ENCODE measurements around the gene ARSD. TPM values are rescaled to one million over a fixed set of nuclear protein-coding genes. Genes with fewer than 3 reads are reported as not detected.

Gene ARSD
- total and polyA plus RNA-seq, 2 of the 8 experiments (the other 6 are each of a cell fraction or from before 2014, with no cell fraction given), result 1.8 to 3.2 TPM

DNA sequence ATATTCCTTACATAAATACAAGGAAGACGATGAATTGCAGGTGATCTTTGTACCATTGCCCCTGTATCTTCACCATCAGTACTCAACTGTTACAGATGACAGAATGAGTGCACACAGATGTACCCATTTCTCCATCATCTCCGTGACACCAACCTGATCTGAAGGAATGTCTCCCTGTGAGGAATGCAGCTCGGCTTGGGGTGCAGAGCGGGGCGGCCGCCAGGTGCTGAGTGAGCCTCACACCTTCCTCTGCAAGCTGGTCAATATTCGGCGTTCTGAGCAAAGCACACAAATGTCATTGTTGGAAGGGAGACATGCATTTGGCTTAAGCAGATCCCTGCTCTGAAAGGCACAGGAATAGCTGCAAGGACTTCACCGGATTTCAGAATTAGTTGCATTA, 7.4 kb downstream of the ARSD start:
- no peaks in the 10 kb centered on the region for H3K36me3 ChIP-seq (ENCODE audit: control insufficient read depth in 2 of 4, insufficient read depth in 4 of 4, low read length in 3 of 4)
- H4K8ac ChIP-seq (ENCODE audit: extremely low read depth, insufficient read depth, low read length), result no peak overlapping the region
- H2BK5ac ChIP-seq (ENCODE audit: low read depth, low read length), result no peak overlapping the region
- no peak overlapping the region for H2BK20ac ChIP-seq (ENCODE audit: low read length)
- FAIRE-seq (no peak), DNase-seq (ENCODE audit: low read depth in 1 of 2, low spot score in 2 of 2) (no peak)
- no peaks in the 10 kb centered on the region for H3K79me1 ChIP-seq (ENCODE audit: low read depth, low read length)
- H2BK15ac ChIP-seq (ENCODE audit: low read length), result no peak overlapping the region
- no peaks in the 10 kb centered on the region for H3K4me1 ChIP-seq (replicated peaks in 1 of 4; ENCODE audit: control insufficient read depth in 3 of 4, insufficient read depth in 4 of 4, low read length in 3 of 4)
- H3K27ac ChIP-seq (ENCODE audit: low read depth, low read length), result no peak overlapping the region
- ChIA-PET POLR2A (ENCODE audit: partially characterized antibody) (no interaction called here), CTCF (ENCODE audit: partially characterized antibody) (interaction anchor here (0.6 kb wide), 1 partner anchor 348 kb away, joined by 4 read pairs; no protein-coding TSS in a partner anchor)
- H3K56ac ChIP-seq (replicated peaks; ENCODE audit: insufficient read length, low read depth, low read length), result no peak overlapping the region
- no peak overlapping the region for H3K23ac ChIP-seq (ENCODE audit: insufficient read length)
- H4K20me1 ChIP-seq (replicated peaks in 1 of 2; ENCODE audit: control insufficient read depth in 1 of 2, insufficient read depth in 2 of 2, low read length in 2 of 2), result no peaks in the 10 kb centered on the region
- no peaks in the 10 kb centered on the region for H3K79me2 ChIP-seq (ENCODE audit: control insufficient read depth in 1 of 2, insufficient read depth in 2 of 2, low read length in 2 of 2)
- H3K9ac ChIP-seq (replicated peaks in 1 of 4; ENCODE audit: extremely low read depth in 1 of 4, low read depth in 3 of 4, low read length in 3 of 4), result no peak overlapping the region
- no peak overlapping the region for H4K5ac ChIP-seq (ENCODE audit: insufficient read length, low read depth, low read length)
- no peaks in the 10 kb centered on the region for H3K27me3 ChIP-seq (replicated peaks in 1 of 4; ENCODE audit: control insufficient read depth in 3 of 4, extremely low read depth in 1 of 4, insufficient read depth in 3 of 4, low read length in 3 of 4)
- WGBS, 2 experiments (ENCODE audit: extremely low coverage in 1 of 2, insufficient coverage in 1 of 2, insufficient read length in 1 of 2, insufficient replicate concordance in 2 of 2, low coverage in 1 of 2, low lambda C conversion rate in 2 of 2, missing lambda C conversion rate in 1 of 2), result 97% methylated on average over 7 of the region's 9 CpGs; no CpG with 5 or more reads in 1 of the 2 experiments
- H3K4me2 ChIP-seq (ENCODE audit: insufficient read depth in 1 of 2, low read depth in 2 of 2, low read length in 2 of 2), result no peak overlapping the region
- H2BK120ac ChIP-seq (replicated peaks; ENCODE audit: low read depth, low read length), result no peak overlapping the region
- no peak overlapping the region for H2AK5ac ChIP-seq (ENCODE audit: low read depth, low read length)
- H3K23me2 ChIP-seq (ENCODE audit: low read depth, low read length), result no peaks in the 10 kb centered on the region
- no peak overlapping the region for H3K18ac ChIP-seq (ENCODE audit: extremely low read depth, low read length)
- H2BK12ac ChIP-seq (ENCODE audit: low read depth, low read length), result no peak overlapping the region
- no peak overlapping the region for H2AFZ ChIP-seq (ENCODE audit: low read length)
- H3K4me3 ChIP-seq (ENCODE audit: extremely low read depth in 1 of 4, insufficient read depth in 2 of 4, low read depth in 3 of 4, low read length in 4 of 4), result no peak overlapping the region
- no peak overlapping the region for H3K4ac ChIP-seq (replicated peaks; ENCODE audit: insufficient read length, low read depth, low read length)
- no peak overlapping the region for H3K14ac ChIP-seq (ENCODE audit: insufficient read length)
- no peak overlapping the region for H4K91ac ChIP-seq (replicated peaks; ENCODE audit: insufficient read length, low read length)
- no peaks in the 10 kb centered on the region for H3K9me3 ChIP-seq (ENCODE audit: insufficient read depth in 2 of 2, low read depth in 1 of 2, low read length in 1 of 2)
- TF ChIP-seq, protein P1, sequence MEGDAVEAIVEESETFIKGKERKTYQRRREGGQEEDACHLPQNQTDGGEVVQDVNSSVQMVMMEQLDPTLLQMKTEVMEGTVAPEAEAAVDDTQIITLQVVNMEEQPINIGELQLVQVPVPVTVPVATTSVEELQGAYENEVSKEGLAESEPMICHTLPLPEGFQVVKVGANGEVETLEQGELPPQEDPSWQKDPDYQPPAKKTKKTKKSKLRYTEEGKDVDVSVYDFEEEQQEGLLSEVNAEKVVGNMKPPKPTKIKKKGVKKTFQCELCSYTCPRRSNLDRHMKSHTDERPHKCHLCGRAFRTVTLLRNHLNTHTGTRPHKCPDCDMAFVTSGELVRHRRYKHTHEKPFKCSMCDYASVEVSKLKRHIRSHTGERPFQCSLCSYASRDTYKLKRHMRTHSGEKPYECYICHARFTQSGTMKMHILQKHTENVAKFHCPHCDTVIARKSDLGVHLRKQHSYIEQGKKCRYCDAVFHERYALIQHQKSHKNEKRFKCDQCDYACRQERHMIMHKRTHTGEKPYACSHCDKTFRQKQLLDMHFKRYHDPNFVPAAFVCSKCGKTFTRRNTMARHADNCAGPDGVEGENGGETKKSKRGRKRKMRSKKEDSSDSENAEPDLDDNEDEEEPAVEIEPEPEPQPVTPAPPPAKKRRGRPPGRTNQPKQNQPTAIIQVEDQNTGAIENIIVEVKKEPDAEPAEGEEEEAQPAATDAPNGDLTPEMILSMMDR (IDR thresholded peaks at IDR 0.05; ENCODE audit: control extremely low read depth in 1 of 3, insufficient read depth in 1 of 3, low read depth in 1 of 3, low read length in 3 of 3), result no peak
- TF ChIP-seq JUN (IDR thresholded peaks at IDR 0.05; ENCODE audit: low read depth, low read length) (no peak), SP2 (IDR thresholded peaks at IDR 0.05; ENCODE audit: low read length) (no peak), HDAC6 (IDR thresholded peaks at IDR 0.05; ENCODE audit: low read depth, low read length) (no peak), FOSL1 (IDR thresholded peaks at IDR 0.05; ENCODE audit: insufficient read depth, low read depth, low read length) (no peak), TAF7 (optimal IDR thresholded peaks at IDR 0.05; ENCODE audit: borderline replicate concordance, low read depth, low read length) (no peak), BRCA1 (IDR thresholded peaks at IDR 0.05; ENCODE audit: low read depth, low read length) (no peak), RXRA (IDR thresholded peaks at IDR 0.05; ENCODE audit: insufficient read depth, low read depth, low read length) (no peak), TCF12 (IDR thresholded peaks at IDR 0.05; ENCODE audit: low read depth, low read length) (no peak), RBBP5 (IDR thresholded peaks at IDR 0.05; ENCODE audit: borderline replicate concordance, low read depth, low read length) (no peak), HDAC2 (IDR thresholded peaks at IDR 0.05; ENCODE audit: borderline replicate concordance in 1 of 2, low read depth in 2 of 2, low read length in 2 of 2) (no peak), EZH2 (IDR thresholded peaks at IDR 0.05; ENCODE audit: low read depth, low read length, severe bottlenecking) (no peak)
